Fibroblast of pulmonary artery (primary cell): Measurements from ENCODE around the gene PTPA.

Experiments
- DNase-seq: peaks from one replicate; pipeline ENCODE4 v3.0.0-alpha.2; 2010; ENCODE audit warnings: low read depth
- H3K4me3 ChIP-seq: replicated peaks from 2 replicates; pipeline ENCODE4 v1.5.1; 2011; ENCODE audit warnings: low read depth, mild to moderate bottlenecking, control low read depth, low read length, moderate library complexity
- CTCF ChIP-seq: IDR thresholded peaks from 2 replicates; pipeline ENCODE4 v1.5.1; 2011; ENCODE audit warnings: mild to moderate bottlenecking, control low read depth, low read length, inconsistent platforms; ENCODE audit errors: missing control alignments

The PTPA gene

GRCh38 chr9:129110740-129111527, at the start of gene PTPA, which contains the start of gene CRAT:
Gene PTPA, plus strand, starts transcription at chr9:129111415. Its CDS starts 186 bp downstream, at chr9:129111601.
Gene CRAT, minus strand, starts transcription at chr9:129110793. Its CDS starts 284 bp downstream, at chr9:129110509.
- DNase-seq: peak; percentile 94
- peak within 1 kb of the TSS; percentile 76 for H3K4me3 ChIP-seq
- TF ChIP-seq CTCF: no peak

GRCh38 chr9:129063061-129063460, 48.2 kb upstream of the PTPA start:
- H3K4me3 ChIP-seq: no peak overlapping the region
- no peak for TF ChIP-seq CTCF
- DNase-seq: no peak

GRCh38 chr9:129064499-129064908, 46.7 kb upstream of the PTPA start:
- no peak overlapping the region for H3K4me3 ChIP-seq
- no peak for TF ChIP-seq CTCF

GRCh38 chr9:129068110-129068509, 43.1 kb upstream of the PTPA start:
- DNase-seq: no peak
- H3K4me3 ChIP-seq: no peak overlapping the region
- no peak for TF ChIP-seq CTCF

More at GRCh38 chr9:129064499-129064908, 46.7 kb upstream of the PTPA start:
- DNase-seq: no peak

- peak; percentile 19 for DNase-seq
- no peak for TF ChIP-seq CTCF
- H3K4me3 ChIP-seq: no peak overlapping the region
Measured at GRCh38 chr9:129068990-129069861, 42.0 kb upstream of the PTPA start.

- no peak for DNase-seq
- no peak overlapping the region for H3K4me3 ChIP-seq
Measured at GRCh38 chr9:129069862-129070641, 41.2 kb upstream of the PTPA start.

More at GRCh38 chr9:129069862-129070641, 41.2 kb upstream of the PTPA start:
- TF ChIP-seq CTCF: no peak
